ENCODE data around the gene GALNT14. TPM values are rescaled to one million over a fixed set of nuclear protein-coding genes. Genes with fewer than 3 reads are reported as not detected.

GALNT14 gene
- total and polyA plus RNA-seq, 2 of the 8 experiments (the other 6 are each of a cell fraction or from before 2014, with no cell fraction given), result 13.0 to 13.7 TPM

DNA sequence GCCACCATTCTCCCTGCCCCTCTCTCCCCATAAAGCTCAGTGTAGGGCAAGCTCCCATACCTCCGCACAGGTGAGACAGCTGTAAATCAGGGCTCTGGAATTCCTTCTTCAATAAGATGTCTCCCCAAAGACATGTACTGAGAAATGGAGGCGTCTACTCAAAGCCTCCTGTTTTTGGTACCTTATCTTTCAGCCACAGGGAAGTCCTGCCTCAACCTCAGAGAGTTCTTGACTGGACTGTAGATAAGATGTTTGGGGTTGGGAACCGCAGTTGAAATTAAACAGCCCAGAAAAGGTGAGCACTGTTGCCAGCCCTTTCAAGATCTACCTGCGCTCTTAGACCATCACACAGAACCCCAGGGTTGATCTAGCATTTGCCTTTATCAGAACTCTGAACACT is 1.4 kb upstream of the GALNT14 start (continued):
- TF ChIP-seq, protein P1, sequence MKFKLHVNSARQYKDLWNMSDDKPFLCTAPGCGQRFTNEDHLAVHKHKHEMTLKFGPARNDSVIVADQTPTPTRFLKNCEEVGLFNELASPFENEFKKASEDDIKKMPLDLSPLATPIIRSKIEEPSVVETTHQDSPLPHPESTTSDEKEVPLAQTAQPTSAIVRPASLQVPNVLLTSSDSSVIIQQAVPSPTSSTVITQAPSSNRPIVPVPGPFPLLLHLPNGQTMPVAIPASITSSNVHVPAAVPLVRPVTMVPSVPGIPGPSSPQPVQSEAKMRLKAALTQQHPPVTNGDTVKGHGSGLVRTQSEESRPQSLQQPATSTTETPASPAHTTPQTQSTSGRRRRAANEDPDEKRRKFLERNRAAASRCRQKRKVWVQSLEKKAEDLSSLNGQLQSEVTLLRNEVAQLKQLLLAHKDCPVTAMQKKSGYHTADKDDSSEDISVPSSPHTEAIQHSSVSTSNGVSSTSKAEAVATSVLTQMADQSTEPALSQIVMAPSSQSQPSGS (IDR thresholded peaks at IDR 0.05; ENCODE audit: low read length), result no peak
- TF ChIP-seq TEAD4 (IDR thresholded peaks at IDR 0.05; ENCODE audit: low read depth, low read length) (no peak), TAF1 (IDR thresholded peaks at IDR 0.05; ENCODE audit: low read depth, low read length) (no peak), EZH2 (IDR thresholded peaks at IDR 0.05; ENCODE audit: low read depth, low read length, severe bottlenecking) (no peak)
- TF ChIP-seq, protein P2, sequence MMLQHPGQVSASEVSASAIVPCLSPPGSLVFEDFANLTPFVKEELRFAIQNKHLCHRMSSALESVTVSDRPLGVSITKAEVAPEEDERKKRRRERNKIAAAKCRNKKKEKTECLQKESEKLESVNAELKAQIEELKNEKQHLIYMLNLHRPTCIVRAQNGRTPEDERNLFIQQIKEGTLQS (IDR thresholded peaks at IDR 0.05; ENCODE audit: insufficient read depth, low read depth, low read length), result no peak

All from H1 (cell line).